Effector CD4-positive, alpha-beta T cell (primary cell): Measurements from ENCODE around the gene ETFB.
"Not testable (repeated sequence)": the region's sequence is repeated elsewhere in the genome, so short reads cannot be mapped to it uniquely, and the experiment has no call there.

Source experiments
- DNase-seq: peaks from one replicate; pipeline ENCODE4 v3.0.0-alpha.2; 2020
- total RNA-seq: gene quantifications from one replicate; lab custom pipeline; 2026; lab: John Stamatoyannopoulos, UW

The ETFB gene
- total RNA-seq = 7.5 reads per million, percentile 26 among the genes with 10 or more reads in this experiment

GRCh38 chr19:51365965-51366388 lies at the start of gene ETFB:
ETFB (minus strand) TSS chr19:51366388; CDS start chr19:51366326, 62 bp downstream.
- DNase-seq = no peak

- no peak for DNase-seq
Measured at GRCh38 chr19:51415187-51415586, 49.0 kb upstream of the ETFB start.

- DNase-seq = no peak
Measured at GRCh38 chr19:51410950-51411748, 45.0 kb upstream of the ETFB start.

GRCh38 chr19:51407511-51408131 lies 41.4 kb upstream of the ETFB start:
- DNase-seq = no peak

GRCh38 chr19:51402117-51402516 lies 35.9 kb upstream of the ETFB start:
- no peak for DNase-seq

- not testable (repeated sequence) for DNase-seq
Measured at GRCh38 chr19:51399936-51400335, 33.7 kb upstream of the ETFB start.

- DNase-seq = no peak
Measured at GRCh38 chr19:51399231-51399630, 33.0 kb upstream of the ETFB start.

GRCh38 chr19:51398096-51398704 lies 32.0 kb upstream of the ETFB start:
- no peak for DNase-seq

GRCh38 chr19:51397453-51397852 lies 31.3 kb upstream of the ETFB start:
- DNase-seq = not testable (repeated sequence)

GRCh38 chr19:51396175-51396574 lies 30.0 kb upstream of the ETFB start:
- DNase-seq = no peak

- DNase-seq = peak; percentile 77
Measured at GRCh38 chr19:51394050-51394836, 28.1 kb upstream of the ETFB start.

GRCh38 chr19:51392701-51393100 lies 26.5 kb upstream of the ETFB start:
- no peak for DNase-seq

- DNase-seq = no peak
Measured at GRCh38 chr19:51391073-51391611, 25.0 kb upstream of the ETFB start.

GRCh38 chr19:51389143-51389542 lies 23.0 kb upstream of the ETFB start:
- DNase-seq = no peak

GRCh38 chr19:51387924-51388389 lies 21.8 kb upstream of the ETFB start, which contains the start of gene LIM2:
LIM2 (minus strand) TSS chr19:51387974; CDS start chr19:51387443, 531 bp downstream.
- DNase-seq = no peak

- no peak for DNase-seq
Measured at GRCh38 chr19:51386882-51387520, 20.8 kb upstream of the ETFB start.

GRCh38 chr19:51382004-51382403 lies 15.8 kb upstream of the ETFB start:
- no peak for DNase-seq

- no peak for DNase-seq
Measured at GRCh38 chr19:51380379-51380778, 14.2 kb upstream of the ETFB start.

GRCh38 chr19:51377422-51377821 lies 11.2 kb upstream of the ETFB start:
- DNase-seq = no peak

- DNase-seq = no peak
Measured at GRCh38 chr19:51375504-51376221, 9.5 kb upstream of the ETFB start.
